HCT116 (cell line): Measurements from ENCODE around the gene GRAMD2A.

ENCODE experiments used
- CBX3 ChIP-seq: IDR thresholded peaks from 2 replicates; pipeline ENCODE4 v1.6.1; 2012; ENCODE audit warnings: low read depth
- EGR1 ChIP-seq: IDR thresholded peaks from 2 replicates; pipeline ENCODE4 v1.6.1; 2012; ENCODE audit warnings: low read depth
- EZH2 ChIP-seq: fragments of 200-600 bp; sonication (generic); IDR thresholded peaks from 2 replicates; pipeline ENCODE4 v1.6.1; 2017; ENCODE audit warnings: antibody characterized with exemption, mixed run types
- FOSL1 ChIP-seq: IDR thresholded peaks from 2 replicates; pipeline ENCODE4 v1.6.1; 2012; ENCODE audit warnings: low read depth
- POLR2A ChIP-seq: IDR thresholded peaks from 2 replicates; pipeline ENCODE4 v1.7.0; 2011; ENCODE audit warnings: borderline replicate concordance; ENCODE audit not compliant: insufficient read depth, insufficient read length; ENCODE audit errors: extremely low read depth
- RAD21 ChIP-seq: IDR thresholded peaks from 2 replicates; pipeline ENCODE4 v1.6.1; 2012; ENCODE audit warnings: low read depth, mild to moderate bottlenecking
- SIN3A ChIP-seq: IDR thresholded peaks from 2 replicates; pipeline ENCODE4 v1.6.1; 2012; ENCODE audit warnings: low read depth
- TCF7L2 ChIP-seq: IDR thresholded peaks from 2 replicates; pipeline ENCODE4 v1.7.0; 2011; ENCODE audit warnings: borderline replicate concordance, inconsistent platforms; ENCODE audit not compliant: insufficient read depth, insufficient read length; ENCODE audit errors: extremely low read depth
- YY1 ChIP-seq: IDR thresholded peaks from 2 replicates; pipeline ENCODE4 v1.6.1; 2011; ENCODE audit warnings: low read length, low read depth, moderate library complexity, mild to moderate bottlenecking; ENCODE audit not compliant: insufficient replicate concordance; ENCODE audit errors: extremely low read depth
- ZNF274 ChIP-seq: fragments of 200-500 bp; sonication (Bioruptor generic); IDR thresholded peaks from 2 replicates; pipeline ENCODE4 v1.6.1; 2014; ENCODE audit warnings: mild to moderate bottlenecking, low read depth, low read length, inconsistent platforms
- TF ChIP-seq, protein P1 (sequence below), 3 experiments: fragments of 200-600 bp in 1 of 3; sonication (generic) in 1 of 3; IDR thresholded peaks in 2 of 3; conservative IDR thresholded peaks in 1 of 3; 2 replicates each; pipeline ENCODE4 v1.5.1; 2012 to 2017; ENCODE audit warnings: low read depth in 2 of 3, low read length in 2 of 3, antibody characterized with exemption in 1 of 3, borderline replicate concordance in 1 of 3, control low read depth in 1 of 3, mild to moderate bottlenecking in 1 of 3, mixed read lengths in 1 of 3, mixed run types in 1 of 3, moderate library complexity in 1 of 3; ENCODE audit not compliant: insufficient read depth in 1 of 3
- TF ChIP-seq, protein P2 (sequence below): IDR thresholded peaks from 2 replicates; pipeline ENCODE4 v1.6.1; 2012

DNA sequence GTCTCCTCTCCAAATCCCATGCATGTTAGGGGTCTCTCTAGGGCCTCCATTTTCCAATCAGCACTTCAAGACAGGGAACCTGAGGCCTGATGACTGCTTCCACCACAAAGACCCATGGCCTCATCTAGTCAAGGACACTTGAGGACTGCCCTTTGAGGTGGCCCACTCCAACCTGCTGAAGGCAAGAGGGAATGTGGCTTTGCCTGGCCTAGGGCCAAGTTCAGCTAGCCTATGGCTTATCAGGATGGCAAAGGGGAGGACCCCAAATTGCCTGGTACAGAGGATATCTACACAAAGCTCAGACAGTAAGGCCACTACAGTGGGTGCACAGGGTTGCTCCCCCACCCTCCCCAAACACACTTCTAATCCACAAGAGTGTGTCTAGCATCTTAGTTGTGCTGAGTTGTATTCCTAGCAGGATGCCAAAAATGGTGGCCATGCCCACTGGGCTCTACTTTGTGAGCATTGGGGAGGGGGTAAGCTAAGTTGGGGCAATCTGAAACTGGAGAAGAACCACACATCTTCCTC is 10.0 kb upstream of the GRAMD2A start:
- TF ChIP-seq TCF7L2 (no peak), SIN3A (no peak), EZH2 (no peak), YY1 (no peak), ZNF274 (no peak), RAD21 (no peak), POLR2A (no peak), EGR1 (no peak), CBX3 (no peak), FOSL1 (no peak)
- TF ChIP-seq, protein P1, sequence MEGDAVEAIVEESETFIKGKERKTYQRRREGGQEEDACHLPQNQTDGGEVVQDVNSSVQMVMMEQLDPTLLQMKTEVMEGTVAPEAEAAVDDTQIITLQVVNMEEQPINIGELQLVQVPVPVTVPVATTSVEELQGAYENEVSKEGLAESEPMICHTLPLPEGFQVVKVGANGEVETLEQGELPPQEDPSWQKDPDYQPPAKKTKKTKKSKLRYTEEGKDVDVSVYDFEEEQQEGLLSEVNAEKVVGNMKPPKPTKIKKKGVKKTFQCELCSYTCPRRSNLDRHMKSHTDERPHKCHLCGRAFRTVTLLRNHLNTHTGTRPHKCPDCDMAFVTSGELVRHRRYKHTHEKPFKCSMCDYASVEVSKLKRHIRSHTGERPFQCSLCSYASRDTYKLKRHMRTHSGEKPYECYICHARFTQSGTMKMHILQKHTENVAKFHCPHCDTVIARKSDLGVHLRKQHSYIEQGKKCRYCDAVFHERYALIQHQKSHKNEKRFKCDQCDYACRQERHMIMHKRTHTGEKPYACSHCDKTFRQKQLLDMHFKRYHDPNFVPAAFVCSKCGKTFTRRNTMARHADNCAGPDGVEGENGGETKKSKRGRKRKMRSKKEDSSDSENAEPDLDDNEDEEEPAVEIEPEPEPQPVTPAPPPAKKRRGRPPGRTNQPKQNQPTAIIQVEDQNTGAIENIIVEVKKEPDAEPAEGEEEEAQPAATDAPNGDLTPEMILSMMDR (IDR thresholded peaks at IDR 0.05 in 2 of 3, conservative IDR thresholded peaks at IDR 0.05 in 1 of 3; ENCODE audit: borderline replicate concordance in 1 of 3, insufficient read depth in 1 of 3, low read depth in 2 of 3, low read length in 2 of 3): no peak
- TF ChIP-seq, protein P2, sequence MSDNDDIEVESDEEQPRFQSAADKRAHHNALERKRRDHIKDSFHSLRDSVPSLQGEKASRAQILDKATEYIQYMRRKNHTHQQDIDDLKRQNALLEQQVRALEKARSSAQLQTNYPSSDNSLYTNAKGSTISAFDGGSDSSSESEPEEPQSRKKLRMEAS: no peak
